OCI-LY1 (cell line): ENCODE measurements around the gene ANKFN1.

ENCODE experiments used
- EZH2 ChIP-seq: fragments of 200-600 bp; sonication (generic), shearing (Covaris generic); IDR thresholded peaks from 2 replicates; pipeline ENCODE4 v1.8.0; 2017; ENCODE audit warnings: borderline replicate concordance, mixed run types, mild to moderate bottlenecking, antibody characterized with exemption, low read length, moderate library complexity, mixed read lengths
- TF ChIP-seq, protein P1 (sequence below): fragments of 200-600 bp; sonication (generic), shearing (Covaris generic); IDR thresholded peaks from 2 replicates; pipeline ENCODE4 v1.5.1; 2017; ENCODE audit warnings: mild to moderate bottlenecking, antibody characterized with exemption, low read length, moderate library complexity, mixed read lengths

DNA sequence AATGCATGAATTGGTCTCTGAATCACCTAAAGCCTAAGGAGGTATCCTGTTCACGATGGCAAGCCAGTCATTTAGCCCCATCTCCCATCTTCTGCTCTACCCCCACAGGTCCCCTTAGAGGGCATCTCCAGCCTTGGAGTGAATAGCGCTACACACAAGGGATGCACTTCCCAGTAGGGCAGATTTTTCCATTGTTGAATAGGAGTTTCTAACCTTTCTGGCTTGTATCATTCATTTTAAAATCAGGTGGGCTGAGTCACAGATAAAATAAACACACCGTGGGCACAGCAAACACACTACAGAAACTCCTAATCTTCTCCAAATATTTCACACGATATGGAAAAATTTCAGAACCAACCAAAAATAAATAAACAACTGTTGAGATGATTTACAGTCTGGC, 239.0 kb downstream of the ANKFN1 start:
- TF ChIP-seq, protein P1, sequence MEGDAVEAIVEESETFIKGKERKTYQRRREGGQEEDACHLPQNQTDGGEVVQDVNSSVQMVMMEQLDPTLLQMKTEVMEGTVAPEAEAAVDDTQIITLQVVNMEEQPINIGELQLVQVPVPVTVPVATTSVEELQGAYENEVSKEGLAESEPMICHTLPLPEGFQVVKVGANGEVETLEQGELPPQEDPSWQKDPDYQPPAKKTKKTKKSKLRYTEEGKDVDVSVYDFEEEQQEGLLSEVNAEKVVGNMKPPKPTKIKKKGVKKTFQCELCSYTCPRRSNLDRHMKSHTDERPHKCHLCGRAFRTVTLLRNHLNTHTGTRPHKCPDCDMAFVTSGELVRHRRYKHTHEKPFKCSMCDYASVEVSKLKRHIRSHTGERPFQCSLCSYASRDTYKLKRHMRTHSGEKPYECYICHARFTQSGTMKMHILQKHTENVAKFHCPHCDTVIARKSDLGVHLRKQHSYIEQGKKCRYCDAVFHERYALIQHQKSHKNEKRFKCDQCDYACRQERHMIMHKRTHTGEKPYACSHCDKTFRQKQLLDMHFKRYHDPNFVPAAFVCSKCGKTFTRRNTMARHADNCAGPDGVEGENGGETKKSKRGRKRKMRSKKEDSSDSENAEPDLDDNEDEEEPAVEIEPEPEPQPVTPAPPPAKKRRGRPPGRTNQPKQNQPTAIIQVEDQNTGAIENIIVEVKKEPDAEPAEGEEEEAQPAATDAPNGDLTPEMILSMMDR = no peak
- TF ChIP-seq EZH2 = no peak
